Inflammatory macrophage (primary cell): ENCODE measurements around the gene CLPX.
A peak's percentile ranks its signal among the peaks of the same experiment; 100 is the strongest.
"Not testable (repeated sequence)": the region's sequence is repeated elsewhere in the genome, so short reads cannot be mapped to it uniquely, and the experiment has no call there.

ENCODE experiments used
- DNase-seq, 2 donors: peaks; one replicate each; pipeline ENCODE4 v3.0.0-alpha.2; 2020 to 2022

Gene CLPX

GRCh38 chr15:65165875-65166274 is 19.3 kb downstream of the CLPX start:
- no peak for DNase-seq

- no peak for DNase-seq
These were observed 21.0 kb downstream of the CLPX start for GRCh38 chr15:65164139-65164538.

- DNase-seq: no peak
These were observed 22.1 kb downstream of the CLPX start for GRCh38 chr15:65163041-65163440.

- DNase-seq: no peak
These were observed 28.4 kb downstream of the CLPX start for GRCh38 chr15:65156692-65157091.

- DNase-seq: no peak
These were observed 30.4 kb downstream of the CLPX start for GRCh38 chr15:65154720-65155119.

- no peak for DNase-seq
These were observed 37.2 kb downstream of the CLPX start for GRCh38 chr15:65147902-65148301.

GRCh38 chr15:65146438-65146837 is 38.7 kb downstream of the CLPX start:
- DNase-seq: no peak

GRCh38 chr15:65138631-65139030 is 46.5 kb downstream of the CLPX start:
- not testable (repeated sequence) for DNase-seq

GRCh38 chr15:65137893-65138292 is 47.2 kb downstream of the CLPX start:
- not testable (repeated sequence) for DNase-seq

- not testable (repeated sequence) for DNase-seq
These were observed 48.1 kb downstream of the CLPX start for GRCh38 chr15:65137089-65137488.

- no peak for DNase-seq
These were observed 50.6 kb downstream of the CLPX start for GRCh38 chr15:65134538-65134937.

GRCh38 chr15:65133548-65134200 is 51.5 kb downstream of the CLPX start, which contains the start of gene PDCD7:
TSS of gene PDCD7 (minus strand) at chr15:65133808. CDS start at chr15:65133781, 27 bp downstream.
- DNase-seq: peak; percentile 90 to 94

GRCh38 chr15:65132878-65133547 is 52.1 kb downstream of the CLPX start:
- DNase-seq: peak; percentile 58 to 80

GRCh38 chr15:65130941-65131340 is 54.2 kb downstream of the CLPX start:
- DNase-seq: no peak

GRCh38 chr15:65115542-65115941 is 69.6 kb downstream of the CLPX start:
- DNase-seq: no peak

GRCh38 chr15:65115086-65115485 is 70.1 kb downstream of the CLPX start, which contains the start of gene UBAP1L:
TSS of gene UBAP1L (minus strand) at chr15:65115200. CDS start at chr15:65106215, 8,985 bp downstream.
- DNase-seq: no peak

GRCh38 chr15:65110676-65111292 is 74.4 kb downstream of the CLPX start:
- no peak for DNase-seq

- no peak for DNase-seq
These were observed 79.0 kb downstream of the CLPX start for GRCh38 chr15:65106011-65106590.

- no peak for DNase-seq
These were observed 80.1 kb downstream of the CLPX start for GRCh38 chr15:65105038-65105437.

GRCh38 chr15:65102912-65103311 is 82.2 kb downstream of the CLPX start:
- no peak for DNase-seq

- no peak for DNase-seq
These were observed 83.0 kb downstream of the CLPX start for GRCh38 chr15:65101891-65102708.

GRCh38 chr15:65101411-65101890 is 83.7 kb downstream of the CLPX start:
- DNase-seq: peak; percentile 65 to 76
